ENCODE measurements around the gene SIGLEC11. TPM values are rescaled to one million over a fixed set of nuclear protein-coding genes. Genes with fewer than 3 reads are reported as not detected.
"Not testable (repeated sequence)": the region's sequence is repeated elsewhere in the genome, so short reads cannot be mapped to it uniquely, and the experiment has no call there.

Gene SIGLEC11
- total RNA-seq, 8 experiments from 2014 or later, result 0.09 to 0.13 (median 0.09) TPM; not detected in 5

- Histone ChIP-seq H3K4me1 (replicated peaks in 1 of 2) (no peaks in the 10 kb centered on the region), H3K27ac (no peak overlapping the region), H3K4me3 (no peak overlapping the region)
- in situ Hi-C loops (cut with MboI; ENCODE audit: low pct_unique_long_range_greater_than_20kb in 2 of 9, low sequenced_read_pairs in 9 of 9, unreplicated experiment in 9 of 9), result no loop called here
- ATAC-seq (replicated peaks in 6 of 8), result no peak
- WGBS, 10 experiments, result 63 to 95% (median 80%) methylated on average over 1 to 2 of the region's 3 CpGs; no CpG with 5 or more reads in 6 of the 10 experiments
These were observed 15.5 kb upstream of the SIGLEC11 start for GRCh38 chr19:49976496-49976895.

GRCh38 chr19:49975051-49975450 lies 14.1 kb upstream of the SIGLEC11 start:
- in situ Hi-C loops (cut with MboI; ENCODE audit: low pct_unique_long_range_greater_than_20kb in 2 of 9, low sequenced_read_pairs in 9 of 9, unreplicated experiment in 9 of 9), result no loop called here
- Histone ChIP-seq H3K27ac (no peak overlapping the region), H3K4me3 (no peak overlapping the region), H3K4me1 (replicated peaks in 1 of 2) (no peaks in the 10 kb centered on the region)
- ATAC-seq (replicated peaks in 6 of 8), result no peak
- WGBS, 10 experiments, result 22 to 100% (median 79%) methylated on average over 1 to 4 of the region's 7 CpGs; no CpG with 5 or more reads in 2 of the 10 experiments

- H3K4me3 ChIP-seq, result no peak overlapping the region
- H3K4me1 ChIP-seq (replicated peaks in 1 of 2), result no peaks in the 10 kb centered on the region
- no peak overlapping the region for H3K27ac ChIP-seq
- WGBS, 10 experiments, result 83 to 100% (median 91%) methylated on average over 2 to 12 of the region's 18 CpGs; no CpG with 5 or more reads in 7 of the 10 experiments
- no peak for ATAC-seq (replicated peaks in 6 of 8)
- in situ Hi-C loops (cut with MboI; ENCODE audit: low pct_unique_long_range_greater_than_20kb in 2 of 9, low sequenced_read_pairs in 9 of 9, unreplicated experiment in 9 of 9), result no loop called here
These were observed 13.0 kb upstream of the SIGLEC11 start for GRCh38 chr19:49973987-49974386.

DNA sequence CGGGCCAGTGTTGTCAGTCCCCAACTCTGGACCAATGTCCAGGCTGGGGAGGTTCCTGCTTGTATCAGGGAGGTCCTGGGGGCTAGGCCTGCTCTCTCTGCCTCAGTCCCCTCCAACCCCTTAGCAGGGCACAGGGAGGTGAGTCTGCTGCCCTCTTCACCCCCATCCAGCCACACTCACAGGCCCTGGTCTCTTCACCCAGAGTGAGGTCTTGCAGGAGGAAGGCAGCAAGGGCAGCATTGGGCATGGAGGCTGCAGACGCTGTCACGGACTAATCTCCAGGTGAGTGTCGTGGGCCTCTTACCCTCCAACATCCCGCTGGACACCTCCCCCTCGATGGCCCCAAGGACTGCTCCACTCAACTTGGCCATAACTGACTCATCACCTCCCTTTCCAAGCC lies 11.9 kb upstream of the SIGLEC11 start:
- Histone ChIP-seq H3K4me1 (replicated peaks in 1 of 2) (no peaks in the 10 kb centered on the region), H3K27ac (no peak overlapping the region), H3K4me3 (no peak overlapping the region)
- no peak for ATAC-seq (replicated peaks in 6 of 8)
- 30 to 100% methylated on average over 2 of the region's 6 CpGs; no CpG with 5 or more reads in 8 of the 10 experiments for WGBS, 10 experiments
- in situ Hi-C loops (cut with MboI; ENCODE audit: low pct_unique_long_range_greater_than_20kb in 2 of 9, low sequenced_read_pairs in 9 of 9, unreplicated experiment in 9 of 9), result no loop called here

- no peaks in the 10 kb centered on the region for H3K4me1 ChIP-seq (replicated peaks in 1 of 2)
- in situ Hi-C loops (cut with MboI; ENCODE audit: low pct_unique_long_range_greater_than_20kb in 2 of 9, low sequenced_read_pairs in 9 of 9, unreplicated experiment in 9 of 9), result no loop called here
- WGBS, 10 experiments, result 0 to 80% methylated on average over 1 of the region's 12 CpGs; no CpG with 5 or more reads in 8 of the 10 experiments
- no peak overlapping the region for H3K4me3 ChIP-seq
- ATAC-seq (replicated peaks in 6 of 8), result no peak
- H3K27ac ChIP-seq, result no peak overlapping the region
These were observed 11.0 kb upstream of the SIGLEC11 start for GRCh38 chr19:49971991-49972411.

DNA sequence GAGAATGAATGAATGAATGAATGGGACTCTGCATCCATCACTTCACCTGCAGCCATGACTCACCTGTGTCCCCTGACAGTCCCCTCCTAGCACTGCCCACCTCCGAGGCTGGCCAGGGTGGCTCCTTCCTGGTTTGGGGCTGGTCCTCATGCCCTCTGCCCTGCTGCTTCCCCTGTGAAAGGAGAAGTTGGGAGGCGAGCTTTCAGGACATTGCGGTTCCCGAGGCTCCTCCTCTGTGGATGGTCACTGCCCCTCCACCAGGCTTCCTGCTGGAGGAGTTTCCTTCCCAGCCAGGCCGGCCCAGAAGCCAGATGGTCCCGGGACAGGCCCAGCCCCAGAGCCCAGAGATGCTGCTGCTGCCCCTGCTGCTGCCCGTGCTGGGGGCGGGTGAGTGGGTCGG lies 8.4 kb upstream of the SIGLEC11 start:
- WGBS, 10 experiments, result no CpG with 5 or more reads among the region's 9 CpGs
- in situ Hi-C loops (cut with MboI; ENCODE audit: low pct_unique_long_range_greater_than_20kb in 2 of 9, low sequenced_read_pairs in 9 of 9, unreplicated experiment in 9 of 9); H3K4me1 ChIP-seq (replicated peaks in 1 of 2); H3K27ac ChIP-seq; H3K4me3 ChIP-seq: not testable (repeated sequence)
- peak in 3 of 8 experiments; percentile 18 to 54 (median 49) for ATAC-seq (replicated peaks in 6 of 8)

DNA sequence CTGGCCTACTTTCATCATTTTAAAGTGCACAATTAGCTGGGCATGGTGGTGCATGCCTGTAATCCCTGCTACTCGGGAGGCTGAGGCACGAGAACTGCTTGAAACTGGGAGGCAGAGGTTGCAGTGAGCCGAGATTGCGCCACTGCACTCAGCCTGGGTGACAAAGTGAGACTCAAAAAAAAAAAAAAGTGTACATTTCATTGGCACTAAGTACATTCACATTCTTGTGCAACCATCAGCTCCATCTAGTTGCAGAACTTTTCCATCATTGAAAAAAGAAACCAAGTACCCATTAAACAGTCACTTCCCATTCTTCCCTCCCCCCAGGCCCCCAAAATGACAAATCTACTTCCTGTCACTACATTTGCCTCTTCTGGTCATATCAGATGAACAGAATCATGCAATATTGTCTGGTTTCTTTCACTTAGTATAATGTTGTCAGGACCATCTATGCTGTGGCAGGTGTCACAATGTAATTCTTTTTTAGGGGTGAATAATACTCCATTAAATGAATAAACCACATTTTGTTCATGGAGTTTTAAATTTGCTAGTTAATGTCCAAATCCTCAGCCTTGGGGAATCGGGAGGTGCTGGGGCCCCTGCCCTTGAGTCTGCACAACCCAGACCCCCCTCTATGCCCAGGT lies 7.4 kb upstream of the SIGLEC11 start:
- Histone ChIP-seq H3K4me1 (replicated peaks in 1 of 2) (no peaks in the 10 kb centered on the region), H3K4me3 (no peak overlapping the region), H3K27ac (no peak overlapping the region)
- 20 to 100% (median 60%) methylated on average over 1 to 4 of the region's 5 CpGs; no CpG with 5 or more reads in 3 of the 10 experiments for WGBS, 10 experiments
- ATAC-seq (replicated peaks in 6 of 8), result no peak
- in situ Hi-C loops (cut with MboI; ENCODE audit: low pct_unique_long_range_greater_than_20kb in 2 of 9, low sequenced_read_pairs in 9 of 9, unreplicated experiment in 9 of 9), result no loop called here

- in situ Hi-C loops (cut with MboI; ENCODE audit: low pct_unique_long_range_greater_than_20kb in 2 of 9, low sequenced_read_pairs in 9 of 9, unreplicated experiment in 9 of 9); H3K27ac ChIP-seq; H3K4me3 ChIP-seq; H3K4me1 ChIP-seq (replicated peaks in 1 of 2): not testable (repeated sequence)
- no CpG with 5 or more reads among the region's 12 CpGs for WGBS, 10 experiments
- ATAC-seq (replicated peaks in 6 of 8), result peak in 2 of 8 experiments; percentile 19 to 36
These were observed 1.1 kb downstream of the SIGLEC11 start for GRCh38 chr19:49959892-49960291.

DNA sequence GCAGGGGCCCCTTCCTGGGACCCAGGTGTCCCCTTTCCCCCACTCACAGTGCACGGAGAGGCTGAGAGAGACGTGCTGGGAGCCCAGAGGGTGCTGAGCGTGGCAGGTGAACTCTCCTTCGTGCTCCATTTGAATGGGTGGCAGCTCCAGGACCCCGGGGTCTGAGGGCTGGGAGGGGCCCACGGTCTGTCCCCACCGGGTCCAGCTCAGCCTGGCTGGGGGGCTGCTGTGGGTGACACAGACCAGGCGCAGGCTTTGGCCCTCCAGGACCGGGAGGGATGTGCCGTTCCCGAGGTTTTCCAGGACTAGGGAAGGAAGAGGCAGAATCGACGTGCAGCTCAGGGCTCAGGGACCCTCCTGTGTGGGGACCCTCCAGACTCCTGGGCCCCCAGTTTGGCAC lies 2.4 kb downstream of the SIGLEC11 start:
- H3K4me3 ChIP-seq; in situ Hi-C loops (cut with MboI; ENCODE audit: low pct_unique_long_range_greater_than_20kb in 2 of 9, low sequenced_read_pairs in 9 of 9, unreplicated experiment in 9 of 9); ATAC-seq (replicated peaks in 6 of 8): not testable (repeated sequence)

DNA sequence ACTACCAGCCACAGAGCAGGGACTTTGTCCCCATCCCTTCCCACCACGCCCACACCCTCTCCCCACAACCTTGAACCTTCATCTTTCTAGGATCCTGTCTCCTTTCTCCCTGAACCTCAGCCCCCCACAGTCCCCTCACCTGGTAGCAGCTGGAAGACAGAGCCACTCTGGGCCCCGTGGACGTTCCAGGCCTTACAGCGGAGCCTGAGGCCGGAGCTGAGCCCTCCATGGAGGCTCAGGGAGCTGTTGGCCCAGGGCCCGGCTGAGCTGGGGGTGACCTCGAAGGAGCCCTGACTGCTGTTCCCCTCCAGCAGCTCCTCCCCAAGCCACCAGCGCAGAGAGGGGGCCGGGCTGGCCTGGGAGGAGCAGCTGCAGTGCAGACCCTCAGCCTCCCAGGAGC lies 2.8 kb downstream of the SIGLEC11 start:
- 0 to 67% (median 40%) methylated on average over 1 of the region's 9 CpGs; no CpG with 5 or more reads in 7 of the 10 experiments for WGBS, 10 experiments
- ATAC-seq (replicated peaks in 6 of 8); in situ Hi-C loops (cut with MboI; ENCODE audit: low pct_unique_long_range_greater_than_20kb in 2 of 9, low sequenced_read_pairs in 9 of 9, unreplicated experiment in 9 of 9): not testable (repeated sequence)

More for the DNA sequence above, 2.4 kb downstream of the SIGLEC11 start:
- H3K4me1 ChIP-seq (replicated peaks in 1 of 2), result peaks cover 17% of the 10 kb centered on the region in 2 donors
- H3K27ac ChIP-seq, result not testable (repeated sequence)
- WGBS, 10 experiments, result 0 to 61% methylated on average over 2 to 3 of the region's 13 CpGs; no CpG with 5 or more reads in 8 of the 10 experiments

GRCh38 chr19:49957262-49957915 lies 3.6 kb downstream of the SIGLEC11 start:
- no peak for ATAC-seq (replicated peaks in 6 of 8)
- H3K27ac ChIP-seq, result no peak overlapping the region
- 0 to 98% (median 91%) methylated on average over 1 to 10 of the region's 10 CpGs; no CpG with 5 or more reads in 1 of the 10 experiments for WGBS, 10 experiments
- H3K4me3 ChIP-seq, result no peak overlapping the region
- in situ Hi-C loops (cut with MboI; ENCODE audit: low pct_unique_long_range_greater_than_20kb in 2 of 9, low sequenced_read_pairs in 9 of 9, unreplicated experiment in 9 of 9), result no loop called here
- H3K4me1 ChIP-seq (replicated peaks in 1 of 2), result peaks cover 17 to 19% of the 10 kb centered on the region in 2 donors

More for the DNA sequence above, 2.8 kb downstream of the SIGLEC11 start:
- not testable (repeated sequence) for H3K4me3 ChIP-seq, H3K27ac ChIP-seq
- H3K4me1 ChIP-seq (replicated peaks in 1 of 2), result peaks cover 17 to 19% of the 10 kb centered on the region in 2 donors

DNA sequence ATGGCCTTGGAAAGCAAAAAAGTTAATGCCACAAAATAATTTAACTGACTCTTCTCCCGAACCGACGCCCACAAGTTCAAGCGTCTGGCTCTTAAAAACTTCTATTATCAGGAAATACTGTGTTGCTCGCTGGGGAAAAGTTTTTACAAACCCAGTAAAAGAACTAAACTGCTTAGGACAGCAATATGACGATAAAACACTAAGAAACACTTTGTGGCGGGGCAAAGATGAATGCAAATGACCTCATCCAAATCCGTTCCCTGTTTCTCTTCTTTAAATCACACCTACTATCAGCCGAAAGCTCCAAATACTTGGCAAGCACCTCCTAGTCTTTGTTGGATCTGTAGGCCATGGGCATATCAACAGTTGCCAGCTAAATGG lies 4.9 kb downstream of the SIGLEC11 start:
- 48 to 100% (median 90%) methylated on average over 2 to 9 of the region's 9 CpGs; no CpG with 5 or more reads in 1 of the 10 experiments for WGBS, 10 experiments
- peaks cover 17 to 19% of the 10 kb centered on the region in 2 donors for H3K4me1 ChIP-seq (replicated peaks in 1 of 2)
- no peak for ATAC-seq (replicated peaks in 6 of 8)
- no peak overlapping the region for H3K4me3 ChIP-seq
- in situ Hi-C loops (cut with MboI; ENCODE audit: low pct_unique_long_range_greater_than_20kb in 2 of 9, low sequenced_read_pairs in 9 of 9, unreplicated experiment in 9 of 9), result no loop called here
- no peak overlapping the region for H3K27ac ChIP-seq

DNA sequence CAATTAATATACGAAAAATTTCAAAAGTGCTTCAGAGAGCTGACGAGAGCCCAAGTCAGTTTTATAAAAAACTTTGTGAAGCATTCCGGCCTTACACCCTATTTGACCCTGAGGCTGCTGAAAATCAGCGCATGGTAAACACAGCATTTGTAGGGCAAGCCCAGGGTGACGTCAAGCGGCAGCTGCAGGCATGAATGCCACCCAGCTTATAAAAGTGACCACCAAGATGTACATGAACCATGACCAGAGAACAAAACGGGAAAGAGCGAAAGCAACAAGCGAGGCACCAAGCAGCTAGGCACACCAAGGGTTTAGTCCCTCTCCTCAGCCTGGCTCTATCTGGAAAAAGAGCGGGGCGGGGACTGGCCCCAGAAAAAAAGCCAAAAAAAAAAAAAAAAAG lies 6.0 kb downstream of the SIGLEC11 start:
- Histone ChIP-seq H3K27ac (no peak overlapping the region), H3K4me3 (no peak overlapping the region), H3K4me1 (replicated peaks in 1 of 2) (peaks cover 17 to 20% of the 10 kb centered on the region in 2 donors)
- in situ Hi-C loops (cut with MboI; ENCODE audit: low pct_unique_long_range_greater_than_20kb in 2 of 9, low sequenced_read_pairs in 9 of 9, unreplicated experiment in 9 of 9), result no loop called here
- ATAC-seq (replicated peaks in 6 of 8), result peak in 6 of 8 experiments; percentile 16 to 51 (median 22)
- 26 to 84% (median 68%) methylated on average over 2 to 11 of the region's 11 CpGs; no CpG with 5 or more reads in 1 of the 10 experiments for WGBS, 10 experiments
